Measurements from ENCODE around the gene RTKN.

DNA sequence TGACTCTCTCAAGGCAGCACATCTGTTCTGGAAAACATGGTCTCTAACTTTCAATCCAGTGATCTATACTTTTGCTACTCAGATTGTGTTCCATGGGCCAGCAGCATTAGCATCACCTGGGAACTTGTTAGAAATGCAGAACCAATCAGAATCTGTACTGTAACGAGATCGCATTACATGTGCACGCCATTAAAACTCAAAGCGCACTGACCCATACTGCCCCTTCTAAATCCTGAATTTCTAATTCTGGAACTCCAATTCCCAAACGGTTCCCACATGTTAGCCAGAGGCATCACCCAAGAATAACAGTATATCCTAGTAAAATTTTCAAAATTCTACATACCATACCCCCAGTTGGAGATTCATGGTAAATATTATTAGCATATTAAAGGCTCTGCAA, 51.1 kb downstream of the RTKN start:
- TF ChIP-seq, protein P1, sequence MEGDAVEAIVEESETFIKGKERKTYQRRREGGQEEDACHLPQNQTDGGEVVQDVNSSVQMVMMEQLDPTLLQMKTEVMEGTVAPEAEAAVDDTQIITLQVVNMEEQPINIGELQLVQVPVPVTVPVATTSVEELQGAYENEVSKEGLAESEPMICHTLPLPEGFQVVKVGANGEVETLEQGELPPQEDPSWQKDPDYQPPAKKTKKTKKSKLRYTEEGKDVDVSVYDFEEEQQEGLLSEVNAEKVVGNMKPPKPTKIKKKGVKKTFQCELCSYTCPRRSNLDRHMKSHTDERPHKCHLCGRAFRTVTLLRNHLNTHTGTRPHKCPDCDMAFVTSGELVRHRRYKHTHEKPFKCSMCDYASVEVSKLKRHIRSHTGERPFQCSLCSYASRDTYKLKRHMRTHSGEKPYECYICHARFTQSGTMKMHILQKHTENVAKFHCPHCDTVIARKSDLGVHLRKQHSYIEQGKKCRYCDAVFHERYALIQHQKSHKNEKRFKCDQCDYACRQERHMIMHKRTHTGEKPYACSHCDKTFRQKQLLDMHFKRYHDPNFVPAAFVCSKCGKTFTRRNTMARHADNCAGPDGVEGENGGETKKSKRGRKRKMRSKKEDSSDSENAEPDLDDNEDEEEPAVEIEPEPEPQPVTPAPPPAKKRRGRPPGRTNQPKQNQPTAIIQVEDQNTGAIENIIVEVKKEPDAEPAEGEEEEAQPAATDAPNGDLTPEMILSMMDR (IDR thresholded peaks at IDR 0.05 in 4 of 5, conservative IDR thresholded peaks at IDR 0.05 in 1 of 5): no peak
- no peak for TF ChIP-seq POLR2A (IDR thresholded peaks at IDR 0.05)
